ENCODE results near the gene SDSL. TPM values are rescaled to one million over a fixed set of nuclear protein-coding genes. Genes with fewer than 3 reads are reported as not detected.

Gene SDSL
- total and polyA plus RNA-seq, 5 experiments from 2014 or later: not detected

DNA sequence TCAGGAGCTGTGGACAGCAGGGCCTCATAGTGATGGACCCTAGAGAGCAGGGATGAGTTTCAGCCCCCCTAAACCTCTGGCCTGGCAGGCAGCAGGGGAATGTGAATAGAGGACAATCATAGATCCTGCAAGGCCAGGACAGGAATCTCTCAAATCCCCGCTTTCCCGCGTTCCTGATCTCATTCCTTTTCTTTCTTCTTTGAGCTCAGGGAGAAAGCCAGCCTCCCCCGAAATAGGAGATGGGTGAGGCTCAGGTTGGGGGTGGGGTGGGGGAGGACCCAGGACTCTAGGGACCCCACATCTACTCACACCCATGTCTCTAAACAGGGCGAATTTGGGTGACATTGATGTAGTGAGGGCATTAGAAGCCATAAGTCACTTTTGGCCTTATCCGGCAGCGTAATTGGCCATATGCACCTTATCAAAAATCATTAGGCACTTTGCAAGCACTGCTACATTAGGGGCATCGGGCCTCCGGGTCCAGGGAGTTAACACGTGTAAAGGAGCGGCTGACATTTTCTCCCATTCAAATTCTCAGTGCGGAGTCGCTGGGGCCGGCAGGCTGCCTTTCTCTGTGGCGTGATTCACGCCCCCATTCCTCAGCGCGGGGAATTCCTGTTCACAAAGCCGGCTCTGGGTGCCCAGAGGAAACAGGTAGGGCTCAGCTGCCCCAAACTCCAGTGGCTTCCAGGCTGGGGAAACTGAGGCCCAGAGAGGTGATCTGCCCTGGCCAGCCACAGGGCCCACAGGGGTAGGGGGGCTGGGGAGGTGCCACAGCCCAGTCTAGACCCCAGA is 48.0 kb downstream of the SDSL start:
- Mint-ChIP-seq H3K4me1 (peaks cover 10 to 28% (median 25%) of the 10 kb centered on the region in 4 donors), H3K27ac (no peak overlapping the region), H3K4me3 (no peak overlapping the region), H3K27me3 (peaks cover 48 to 88% (median 54%) of the 10 kb centered on the region in 5 donors), H3K9me3 (no peaks in the 10 kb centered on the region), H3K36me3 (no peaks in the 10 kb centered on the region)
- POLR2A ChIA-PET: interaction anchor here (0.6 kb wide), 1 partner anchor 267 kb away, joined by 4 read pairs; no protein-coding TSS in a partner anchor
- DNase-seq (no peak), ATAC-seq (no peak)

DNA sequence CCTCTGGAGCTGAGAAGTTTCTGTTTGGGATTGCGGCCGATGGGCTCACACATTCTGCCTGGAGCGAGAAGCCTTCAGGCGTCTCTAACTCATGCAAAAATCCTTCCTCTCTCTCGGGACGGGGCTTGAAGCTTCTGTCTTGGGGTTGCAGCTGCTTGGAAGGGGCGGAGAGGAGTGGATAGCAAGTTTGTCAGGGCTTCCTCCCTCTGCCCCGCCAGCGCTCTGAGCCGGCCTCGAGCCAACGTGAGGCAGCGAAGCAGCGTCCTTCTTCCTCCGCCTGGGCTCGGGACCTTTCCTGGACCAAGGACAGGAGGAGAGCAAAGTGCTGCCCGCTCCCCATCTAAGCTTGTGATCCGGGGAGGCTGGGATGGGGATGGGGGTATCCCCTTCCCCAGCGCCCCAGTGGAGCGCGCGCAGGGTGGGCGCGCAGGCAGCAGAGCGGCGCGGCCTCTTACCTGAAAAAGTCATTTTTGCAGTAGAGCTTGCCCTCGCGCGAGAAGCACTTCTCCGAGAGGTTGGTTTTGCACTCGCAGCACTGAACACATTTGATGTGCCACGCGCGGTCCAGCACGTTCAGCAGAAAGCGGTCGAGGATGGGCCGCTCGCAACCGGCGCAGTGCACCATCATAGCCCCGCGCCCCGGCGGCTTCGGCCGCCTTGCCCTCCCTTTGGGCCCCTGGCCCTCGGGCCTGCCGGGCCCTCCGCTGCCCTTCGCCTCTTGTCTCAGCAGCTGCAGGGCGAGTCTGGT is 48.9 kb downstream of the SDSL start:
- ATAC-seq: no peak
- POLR2A ChIA-PET: no interaction called here
- Mint-ChIP-seq H3K36me3 (no peaks in the 10 kb centered on the region), H3K27ac (no peak overlapping the region), H3K27me3 (peaks cover 48 to 90% (median 56%) of the 10 kb centered on the region in 5 donors), H3K4me1 (peaks cover 11 to 28% (median 24%) of the 10 kb centered on the region in 4 donors), H3K4me3 (no peak overlapping the region), H3K9me3 (no peaks in the 10 kb centered on the region)
- DNase-seq: no peak

DNA sequence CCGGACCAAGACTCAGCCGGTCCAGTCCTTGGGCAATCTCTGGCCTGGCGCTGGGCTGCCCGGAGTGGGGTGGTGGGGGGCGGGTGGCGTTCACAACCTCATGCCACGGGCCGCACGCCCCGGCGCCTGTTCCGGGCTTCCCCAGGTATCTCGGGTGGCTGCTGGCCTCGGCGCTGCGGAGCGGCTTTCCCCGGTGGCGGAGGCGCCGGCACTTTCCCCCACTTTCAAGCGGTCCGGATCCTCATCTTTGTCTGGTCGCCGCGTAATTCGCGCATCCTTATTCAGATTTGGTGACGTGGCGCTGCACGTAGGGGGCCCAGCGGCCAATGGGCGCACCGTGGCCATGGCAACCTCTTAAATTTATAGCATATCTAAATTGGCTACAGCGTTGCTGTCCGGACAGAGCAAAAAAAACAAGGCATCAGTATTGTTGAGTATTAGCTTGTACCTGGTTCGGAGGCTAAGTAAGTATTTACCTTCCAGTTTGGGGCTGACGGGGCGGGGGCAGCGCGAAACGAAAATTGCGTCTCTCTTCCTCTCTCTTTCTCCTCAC is 49.5 kb downstream of the SDSL start, which contains the start of gene LHX5:
TSS of gene LHX5 (minus strand) at position 253 of the 553 bp plus-strand sequence. CDS start 373 bp downstream, outside the sequence.
- DNase-seq (no peak), ATAC-seq (no peak)
- H3K4me1 Mint-ChIP-seq: peaks cover 10 to 25% (median 21%) of the 10 kb centered on the region in 4 donors
- POLR2A ChIA-PET: no interaction called here
- H3K4me3 Mint-ChIP-seq: no peak within 1 kb of the TSS
- no peaks in the 10 kb centered on the region for H3K36me3 Mint-ChIP-seq
- H3K27ac Mint-ChIP-seq: no peak within 1 kb of the TSS
- peaks cover 45 to 83% (median 54%) of the 10 kb centered on the region in 5 donors for H3K27me3 Mint-ChIP-seq
- no peaks in the 10 kb centered on the region for H3K9me3 Mint-ChIP-seq

DNA sequence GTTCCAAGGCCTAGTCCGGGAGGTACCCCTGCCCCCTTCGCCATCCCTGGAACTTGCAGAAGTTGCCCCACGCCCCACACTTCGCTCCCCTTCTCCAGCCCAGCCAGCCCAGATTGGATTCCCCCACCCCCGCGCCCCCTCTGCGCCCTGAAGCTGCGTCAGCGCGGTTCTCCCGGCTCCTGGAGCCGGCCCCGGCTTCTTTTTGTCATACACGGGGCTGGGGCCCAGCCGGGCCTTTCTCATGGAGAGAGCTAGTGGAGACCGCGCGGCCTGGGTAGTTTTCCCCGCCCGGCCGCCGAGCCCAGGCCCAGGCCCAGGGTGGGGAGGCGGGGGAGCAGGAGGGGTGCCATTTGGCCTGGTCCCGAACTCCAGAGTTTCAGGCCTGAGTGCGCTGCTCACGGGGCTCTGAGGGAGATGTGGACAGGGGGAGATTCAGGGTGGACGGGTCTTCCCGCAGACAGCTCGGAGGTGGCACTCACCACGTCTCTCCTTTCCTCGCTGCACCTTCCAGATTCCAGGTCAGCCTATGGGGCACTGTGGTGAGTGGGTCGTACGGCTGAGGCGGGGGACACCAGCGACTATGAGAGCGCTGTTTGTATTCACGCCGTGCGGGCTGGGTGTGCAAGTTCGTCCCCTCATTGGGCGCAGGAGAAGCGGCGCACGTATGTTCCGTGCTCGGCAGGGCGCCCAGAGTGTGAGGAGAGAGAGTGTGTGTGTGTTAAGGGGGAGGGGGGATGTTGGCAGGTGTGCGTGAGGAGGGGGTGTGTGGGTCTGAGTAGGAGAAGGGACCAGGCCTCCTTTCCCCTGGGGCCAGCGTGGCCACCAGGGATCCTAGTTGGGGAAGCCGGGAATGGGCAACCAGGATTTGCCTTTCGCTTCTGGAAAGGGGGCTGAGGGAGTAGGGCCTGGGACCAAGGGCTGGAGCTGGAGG is 50.3 kb downstream of the SDSL start:
- Mint-ChIP-seq H3K9me3 (no peaks in the 10 kb centered on the region), H3K4me3 (no peak overlapping the region), H3K36me3 (no peaks in the 10 kb centered on the region), H3K27ac (no peak overlapping the region), H3K4me1 (peaks cover 6 to 21% (median 19%) of the 10 kb centered on the region in 4 donors), H3K27me3 (peaks cover 42 to 83% (median 54%) of the 10 kb centered on the region in 5 donors)
- no peak for ATAC-seq
- DNase-seq: no peak
- POLR2A ChIA-PET: no interaction called here

DNA sequence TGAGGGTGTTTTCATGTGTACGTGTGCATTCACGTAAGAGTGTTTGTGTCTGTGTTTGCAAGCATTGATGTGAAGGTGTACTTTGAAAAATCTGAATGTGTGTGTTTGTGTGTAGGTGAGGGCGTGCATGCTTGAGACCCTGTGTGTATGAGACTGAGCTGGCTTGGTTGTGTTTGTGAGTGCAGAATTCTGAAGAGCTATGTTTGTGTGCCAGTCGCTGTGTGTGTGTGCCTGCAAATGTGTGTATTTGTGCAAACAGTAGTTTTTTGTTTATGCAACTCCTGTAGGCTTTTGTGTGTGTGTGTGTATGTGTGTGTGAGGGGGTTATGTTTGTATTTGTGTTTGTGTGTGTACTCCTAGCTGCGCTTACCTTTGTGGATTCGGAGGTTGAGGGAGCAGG is 51.2 kb downstream of the SDSL start:
- POLR2A ChIA-PET: no interaction called here
- Mint-ChIP-seq H3K27ac (no peak overlapping the region), H3K4me3 (no peak overlapping the region), H3K4me1 (peaks cover 6 to 21% (median 16%) of the 10 kb centered on the region in 4 donors), H3K36me3 (no peaks in the 10 kb centered on the region), H3K27me3 (peaks cover 43 to 88% (median 63%) of the 10 kb centered on the region in 5 donors), H3K9me3 (peaks cover 0 to 4% (median 0%) of the 10 kb centered on the region in 9 donors)
- ATAC-seq (no peak), DNase-seq (no peak)

DNA sequence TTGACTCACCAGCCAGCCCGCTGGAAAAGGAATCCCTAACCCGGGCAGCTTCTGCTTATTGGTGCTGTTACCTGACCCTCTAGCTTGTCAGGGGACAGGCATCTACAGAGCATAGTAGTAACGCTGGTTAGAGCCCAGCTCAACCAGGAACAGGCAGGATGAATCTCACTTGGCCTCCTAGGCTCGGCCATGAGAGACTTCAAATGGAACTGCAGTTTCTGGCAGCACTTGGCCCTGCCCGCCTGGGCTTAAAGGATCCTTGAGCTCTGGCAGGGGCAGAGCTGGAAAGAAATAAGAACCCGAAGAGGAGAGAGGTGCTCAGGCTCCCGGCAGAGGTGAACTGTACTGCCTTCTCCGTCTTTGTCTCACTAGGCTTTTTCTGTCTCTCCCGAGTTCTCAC is 51.8 kb downstream of the SDSL start:
- H3K4me3 Mint-ChIP-seq: peak overlapping the region in 6 of 10 donors; percentile 25 to 59 (median 38)
- peaks cover 0 to 3% (median under 1%) of the 10 kb centered on the region in 3 donors for H3K36me3 Mint-ChIP-seq
- peaks cover 6 to 19% (median 16%) of the 10 kb centered on the region in 4 donors for H3K4me1 Mint-ChIP-seq
- peaks cover 43 to 88% (median 63%) of the 10 kb centered on the region in 5 donors for H3K27me3 Mint-ChIP-seq
- DNase-seq (no peak), ATAC-seq (no peak)
- peaks cover 0 to 4% (median 0%) of the 10 kb centered on the region in 9 donors for H3K9me3 Mint-ChIP-seq
- H3K27ac Mint-ChIP-seq: no peak overlapping the region
- POLR2A ChIA-PET: no interaction called here

DNA sequence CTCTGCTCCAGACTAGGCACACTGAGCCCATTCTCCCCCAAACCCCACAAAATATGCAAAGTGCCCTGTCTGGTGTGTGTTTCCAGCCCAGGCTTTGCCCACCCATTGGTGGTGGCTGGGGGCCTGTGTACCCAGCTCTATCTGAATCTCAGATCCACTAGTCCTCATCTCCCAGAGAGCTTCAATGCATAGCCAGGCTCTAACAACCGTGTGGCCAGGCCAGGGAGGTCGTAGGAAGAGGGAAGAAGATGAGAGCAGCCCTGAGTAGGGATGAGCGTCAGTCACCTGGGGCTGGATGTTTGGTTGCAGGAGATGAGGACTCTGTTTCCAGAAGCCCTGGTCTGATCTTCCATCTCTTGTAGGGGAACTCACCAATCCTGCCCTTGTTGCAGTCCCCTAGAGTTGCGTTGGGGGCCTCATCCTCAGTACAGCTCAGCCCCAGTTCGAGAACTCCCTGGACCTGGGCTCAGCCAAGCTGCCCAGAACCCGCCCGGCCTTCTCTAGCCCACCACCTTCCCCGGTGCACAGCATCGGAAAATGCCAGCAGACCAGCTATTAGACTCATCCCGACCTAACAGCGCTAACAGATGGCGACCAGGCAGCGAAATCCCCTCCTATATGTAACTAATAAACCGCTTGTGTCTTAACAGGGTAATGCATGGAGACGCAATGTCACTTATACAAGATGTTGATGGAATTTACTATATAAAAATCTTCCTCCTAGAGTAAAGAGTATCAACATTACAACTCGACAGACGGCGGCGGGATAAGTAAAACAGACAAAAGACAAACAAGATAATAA is 52.7 kb downstream of the SDSL start:
- Mint-ChIP-seq H3K4me3 (peak overlapping the region in 6 of 10 donors; percentile 25 to 56 (median 38)), H3K27me3 (peaks cover 48 to 88% (median 67%) of the 10 kb centered on the region in 5 donors), H3K4me1 (peaks cover 9 to 24% (median 17%) of the 10 kb centered on the region in 4 donors), H3K27ac (no peak overlapping the region), H3K36me3 (peaks cover 0 to 6% (median 5%) of the 10 kb centered on the region in 3 donors), H3K9me3 (peaks cover 0 to 8% (median 0%) of the 10 kb centered on the region in 9 donors)
- no peak for DNase-seq
- POLR2A ChIA-PET: no interaction called here
- no peak for ATAC-seq

DNA sequence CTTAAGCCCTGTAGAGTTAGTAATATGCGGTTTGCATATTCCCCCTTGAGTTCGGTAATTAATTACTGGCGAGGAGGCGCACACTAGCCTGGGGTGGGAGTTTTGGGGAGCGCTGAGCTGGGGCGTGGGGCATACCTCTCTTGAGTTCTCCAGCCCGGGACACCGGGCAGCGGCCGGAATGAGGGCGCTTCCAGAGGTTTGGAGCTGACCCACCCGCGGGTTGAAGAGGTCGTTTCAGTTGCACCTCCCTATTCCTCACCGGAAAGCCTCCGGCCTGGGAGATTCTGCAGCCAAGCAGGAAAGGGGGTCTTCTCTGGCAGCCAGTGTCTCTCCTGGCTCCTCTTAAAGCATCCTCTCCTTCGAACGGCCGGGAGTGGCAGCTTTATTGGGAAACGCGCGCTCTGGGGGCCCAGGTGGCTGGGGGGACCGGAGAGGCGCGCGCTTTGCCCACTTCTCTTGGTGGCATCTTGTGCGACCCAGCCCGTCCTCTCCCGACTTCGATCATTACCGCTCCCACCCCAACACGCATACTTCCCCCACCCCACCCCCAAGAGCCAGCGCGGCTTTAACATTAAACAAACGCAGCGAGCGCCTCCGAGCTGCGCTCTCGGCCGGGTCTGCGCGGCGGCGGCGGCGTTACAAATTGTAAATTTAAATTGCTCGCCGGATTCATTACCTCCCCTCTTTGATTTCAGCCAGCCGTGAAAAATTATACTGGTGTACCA is 53.4 kb downstream of the SDSL start:
- DNase-seq: no peak
- Mint-ChIP-seq H3K4me1 (peaks cover 9 to 24% (median 18%) of the 10 kb centered on the region in 4 donors), H3K9me3 (peaks cover 0 to 14% (median 3%) of the 10 kb centered on the region in 9 donors), H3K27ac (peak overlapping the region in 1 of 10 donors; percentile 7), H3K36me3 (peaks cover 0 to 11% (median 8%) of the 10 kb centered on the region in 3 donors), H3K4me3 (no peak overlapping the region), H3K27me3 (peaks cover 51 to 88% (median 71%) of the 10 kb centered on the region in 5 donors)
- no peak for ATAC-seq
- POLR2A ChIA-PET: no interaction called here

DNA sequence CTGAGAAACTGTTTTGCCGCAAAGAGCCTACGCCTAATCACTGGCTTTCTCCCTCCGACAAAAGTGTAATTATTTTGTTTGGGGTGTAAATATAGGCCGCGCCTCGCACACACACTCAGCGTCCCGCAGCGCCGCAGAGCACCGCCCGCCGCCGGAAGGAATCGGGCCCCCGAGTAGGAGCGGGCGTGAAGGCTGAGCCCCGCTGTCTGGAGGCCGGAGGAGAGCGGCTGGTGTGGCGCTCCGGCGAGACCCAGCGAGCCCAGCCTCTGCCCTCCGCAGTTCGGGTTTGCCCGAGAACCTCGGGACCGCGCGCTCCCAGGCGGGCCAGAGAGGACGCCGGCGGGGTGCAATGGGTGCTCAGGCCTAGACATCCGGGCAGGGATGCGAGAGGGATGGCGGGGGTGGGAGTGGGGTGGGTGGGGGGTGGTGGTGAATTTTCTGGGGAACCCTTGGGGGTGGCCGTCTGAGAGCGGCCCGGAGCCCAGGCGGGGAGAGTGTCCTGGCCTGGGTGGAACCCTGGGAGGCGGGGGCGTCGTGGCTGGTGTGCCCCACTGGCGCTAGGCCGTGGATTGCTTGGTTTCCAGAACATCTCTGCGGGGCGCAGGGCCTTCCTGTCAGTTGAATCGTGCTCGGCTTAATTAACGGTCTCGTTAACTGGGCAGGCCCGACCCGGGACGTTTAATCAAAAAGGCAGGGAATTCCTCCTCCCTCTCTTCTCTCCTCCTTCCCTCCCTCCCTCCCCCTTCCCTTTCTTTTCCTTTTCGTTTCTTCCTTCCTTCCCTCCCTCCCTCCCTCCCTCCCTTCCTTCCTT is 54.2 kb downstream of the SDSL start:
- H3K36me3 Mint-ChIP-seq: peaks cover 0 to 12% (median 8%) of the 10 kb centered on the region in 3 donors
- peaks cover 0 to 18% (median 3%) of the 10 kb centered on the region in 9 donors for H3K9me3 Mint-ChIP-seq
- no peak overlapping the region for H3K4me3 Mint-ChIP-seq
- no peak overlapping the region for H3K27ac Mint-ChIP-seq
- peaks cover 9 to 24% (median 18%) of the 10 kb centered on the region in 4 donors for H3K4me1 Mint-ChIP-seq
- peaks cover 54 to 89% (median 74%) of the 10 kb centered on the region in 5 donors for H3K27me3 Mint-ChIP-seq
- DNase-seq (no peak), ATAC-seq (no peak)
- POLR2A ChIA-PET: no interaction called here

DNA sequence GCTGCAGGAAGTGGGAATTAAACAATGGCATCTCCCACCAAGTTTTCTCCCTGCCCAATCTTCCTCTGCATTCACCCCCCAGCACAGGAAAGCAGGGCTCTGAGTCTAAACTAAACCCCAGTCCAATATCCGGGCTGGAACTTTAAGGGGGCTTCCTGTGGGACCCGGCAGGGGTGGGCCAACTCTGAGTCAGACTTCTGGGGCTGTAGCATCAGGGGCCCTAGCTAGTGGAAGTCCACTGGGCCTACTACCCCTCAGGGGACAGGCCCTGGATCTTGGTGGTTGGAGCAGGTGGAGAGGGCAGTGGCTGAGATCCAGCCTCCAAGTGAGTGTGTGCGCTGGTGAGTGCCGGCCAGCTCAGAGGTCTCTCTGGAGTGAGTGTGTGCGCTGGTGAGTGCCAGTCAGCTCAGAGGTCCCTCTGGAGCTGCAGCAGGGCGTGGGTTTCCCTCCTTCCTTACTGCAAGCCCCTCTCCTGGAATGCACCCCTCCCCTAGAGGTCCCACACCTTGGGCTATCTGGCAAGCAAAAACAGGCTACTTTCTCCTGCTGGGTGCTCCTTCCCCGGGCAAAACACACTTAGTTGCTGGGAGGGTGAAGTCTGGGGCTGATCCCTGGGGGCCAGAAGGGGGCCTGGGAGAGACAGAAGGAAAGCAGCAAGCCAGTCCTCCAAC is 55.1 kb downstream of the SDSL start:
- peaks cover 0 to 13% (median 8%) of the 10 kb centered on the region in 3 donors for H3K36me3 Mint-ChIP-seq
- peaks cover 9 to 24% (median 18%) of the 10 kb centered on the region in 4 donors for H3K4me1 Mint-ChIP-seq
- H3K4me3 Mint-ChIP-seq: no peak overlapping the region
- H3K27me3 Mint-ChIP-seq: peaks cover 56 to 91% (median 76%) of the 10 kb centered on the region in 5 donors
- POLR2A ChIA-PET: no interaction called here
- ATAC-seq: no peak
- no peak overlapping the region for H3K27ac Mint-ChIP-seq
- DNase-seq: no peak
- peaks cover 0 to 20% (median 3%) of the 10 kb centered on the region in 9 donors for H3K9me3 Mint-ChIP-seq
